Activated T-helper 1 cell treated with Interleukin-2 at 50 U/mL for 16 hours (primary cell): ENCODE results near the gene DIP2C.
A peak's percentile ranks its signal among the peaks of the same experiment; 100 is the strongest.

Experiments
- DNase-seq: peaks from one replicate; pipeline ENCODE4 v3.0.0-alpha.2; 2020; ENCODE audit warnings: low read depth

Gene DIP2C

GRCh38 chr10:571166-571565, 118.3 kb downstream of the DIP2C start:
- no peak for DNase-seq

- no peak for DNase-seq
These were observed 118.8 kb downstream of the DIP2C start for GRCh38 chr10:570628-571163.

GRCh38 chr10:569961-570627, 119.4 kb downstream of the DIP2C start:
- DNase-seq: no peak

- DNase-seq: no peak
These were observed 120.6 kb downstream of the DIP2C start for GRCh38 chr10:568848-569247.

GRCh38 chr10:567869-568268, 121.6 kb downstream of the DIP2C start:
- no peak for DNase-seq

- no peak for DNase-seq
These were observed 123.1 kb downstream of the DIP2C start for GRCh38 chr10:566241-566885.

GRCh38 chr10:565676-566075, 123.8 kb downstream of the DIP2C start:
- no peak for DNase-seq

- no peak for DNase-seq
These were observed 124.3 kb downstream of the DIP2C start for GRCh38 chr10:565146-565545.

- no peak for DNase-seq
These were observed 125.6 kb downstream of the DIP2C start for GRCh38 chr10:563827-564226.

GRCh38 chr10:562142-562541, 127.3 kb downstream of the DIP2C start:
- no peak for DNase-seq

GRCh38 chr10:561721-562120, 127.7 kb downstream of the DIP2C start:
- DNase-seq: no peak

GRCh38 chr10:560314-560992, 129.0 kb downstream of the DIP2C start:
- DNase-seq: no peak

GRCh38 chr10:559767-560047, 129.8 kb downstream of the DIP2C start:
- no peak for DNase-seq

GRCh38 chr10:558891-559766, 130.3 kb downstream of the DIP2C start:
- no peak for DNase-seq

GRCh38 chr10:558364-558763, 131.1 kb downstream of the DIP2C start:
- no peak for DNase-seq

- peak; percentile 9 for DNase-seq
These were observed 131.6 kb downstream of the DIP2C start for GRCh38 chr10:557792-558328.

- DNase-seq: no peak
These were observed 132.4 kb downstream of the DIP2C start for GRCh38 chr10:556971-557637.

GRCh38 chr10:555682-556350, 133.7 kb downstream of the DIP2C start:
- DNase-seq: no peak

- DNase-seq: no peak
These were observed 134.2 kb downstream of the DIP2C start for GRCh38 chr10:555281-555680.

GRCh38 chr10:554182-554848, 135.2 kb downstream of the DIP2C start:
- no peak for DNase-seq
